GM12873 (cell line): ENCODE measurements around the gene AK5.

Experiments
- CTCF ChIP-seq: IDR thresholded peaks from 2 replicates; pipeline ENCODE4 v1.5.1; 2012; ENCODE audit warnings: low read depth, mild to moderate bottlenecking, moderate library complexity, low read length, control low read depth; ENCODE audit not compliant: insufficient read depth; ENCODE audit errors: missing control alignments

The AK5 gene

GRCh38 chr1:77560741-77561140 is 278.9 kb downstream of the AK5 start:
- no peak for TF ChIP-seq CTCF

- no peak for TF ChIP-seq CTCF
Observed at GRCh38 chr1:77562596-77563150, 280.9 kb downstream of the AK5 start.

GRCh38 chr1:77565321-77565720 is 283.5 kb downstream of the AK5 start:
- no peak for TF ChIP-seq CTCF

- TF ChIP-seq CTCF = no peak
Observed at GRCh38 chr1:77571642-77572041, 289.8 kb downstream of the AK5 start.

GRCh38 chr1:77579547-77579946 is 297.7 kb downstream of the AK5 start:
- TF ChIP-seq CTCF = no peak

GRCh38 chr1:77582905-77583304 is 301.1 kb downstream of the AK5 start:
- no peak for TF ChIP-seq CTCF

GRCh38 chr1:77583483-77583882 is 301.7 kb downstream of the AK5 start:
- TF ChIP-seq CTCF = no peak
